K562 (cell line): ENCODE data around the gene DAPK3. TPM values are rescaled to one million over a fixed set of nuclear protein-coding genes. Genes with fewer than 3 reads are reported as not detected.

Experiments used
- BRF2 ChIP-seq: IDR thresholded peaks from 3 replicates; pipeline ENCODE4 v1.6.1; 2011; ENCODE audit warnings: borderline replicate concordance, mild to moderate bottlenecking; ENCODE audit not compliant: insufficient read length, insufficient read depth
- CLOCK ChIP-seq: fragments of 250-450 bp; sonication (Bioruptor Pico); IDR thresholded peaks from 2 replicates; pipeline ENCODE4 v1.4.0; 2020; ENCODE audit warnings: mild to moderate bottlenecking, moderate library complexity, borderline replicate concordance
- CREB3L1 ChIP-seq: fragments of 450-650 bp; IDR thresholded peaks from 2 replicates; pipeline ENCODE4 v1.6.1; 2014; ENCODE audit warnings: low read depth, mild to moderate bottlenecking, moderate library complexity, borderline replicate concordance
- CTBP1 ChIP-seq: fragments of 450-650 bp; IDR thresholded peaks from 2 replicates; pipeline ENCODE4 v1.6.1; 2016; ENCODE audit warnings: borderline replicate concordance
- FOXA3 ChIP-seq, 2 experiments: fragments of 450-650 bp in 1 of 2; sonication (generic) in 1 of 2; formaldehyde crosslinking; IDR thresholded peaks in 1 of 2; conservative IDR thresholded peaks in 1 of 2; 2 replicates each; pipeline versions ENCODE4 v1.4.0 to v1.8.0; 2020 to 2022; ENCODE audit warnings: mild to moderate bottlenecking in 2 of 2, missing genetic modification reagents in 1 of 2
- HIVEP1 ChIP-seq: fragments of 250-450 bp; sonication (Bioruptor Pico); IDR thresholded peaks from 2 replicates; pipeline ENCODE4 v1.4.0; 2020; ENCODE audit warnings: mild to moderate bottlenecking
- KLF1 ChIP-seq: fragments of 450-650 bp; IDR thresholded peaks from 2 replicates; pipeline ENCODE4 v1.6.1; 2016; ENCODE audit warnings: missing genetic modification characterization, missing compliant biosample characterization
- MXI1 ChIP-seq: IDR thresholded peaks from 2 replicates; pipeline ENCODE4 v1.6.1; 2011; ENCODE audit warnings: low read depth, mild to moderate bottlenecking, improper control_type of control experiment, low read length
- NFE2L1 ChIP-seq: fragments of 450-650 bp; IDR thresholded peaks from 2 replicates; pipeline ENCODE4 v1.6.1; 2016; ENCODE audit warnings: missing genetic modification characterization, low read depth, mild to moderate bottlenecking, missing compliant biosample characterization, moderate library complexity, borderline replicate concordance
- PHB2 ChIP-seq: fragments of 450-650 bp; IDR thresholded peaks from 2 replicates; pipeline ENCODE4 v1.6.1; 2017; ENCODE audit warnings: low read depth
- RBM25 ChIP-seq: fragments of 200-400 bp; formaldehyde crosslinking; IDR thresholded peaks from 2 replicates; pipeline ENCODE4 v1.6.1; 2018; ENCODE audit warnings: low read length, low read depth, moderate library complexity; ENCODE audit not compliant: severe bottlenecking
- RHOXF2B ChIP-seq: fragments of 250-450 bp; sonication (Bioruptor Pico); conservative IDR thresholded peaks from 2 replicates; pipeline ENCODE4 v1.5.1; 2021
- SAFB ChIP-seq: fragments of 200-400 bp; formaldehyde crosslinking; IDR thresholded peaks from 2 replicates; pipeline ENCODE4 v1.6.1; 2017; ENCODE audit warnings: low read depth, low read length, borderline replicate concordance
- TCF7L2 ChIP-seq: fragments of 150-350 bp; IDR thresholded peaks from 2 replicates; pipeline ENCODE4 v1.6.1; 2016; ENCODE audit warnings: low read depth, mild to moderate bottlenecking, low read length, moderate library complexity
- UBTF ChIP-seq, 2 experiments: IDR thresholded peaks; 2 replicates each; pipeline ENCODE4 v1.6.1; 2012; ENCODE audit warnings: improper control_type of control experiment in 2 of 2, low read depth in 2 of 2, low read length in 2 of 2, borderline replicate concordance in 1 of 2
- ZC3H11A ChIP-seq: IDR thresholded peaks from 2 replicates; pipeline ENCODE4 v1.6.1; 2012; ENCODE audit warnings: low read depth, low read length, improper control_type of control experiment
- ZNF143 ChIP-seq: sonication (generic); formaldehyde crosslinking; IDR thresholded peaks from 2 replicates; pipeline ENCODE4 v1.9.0; 2022; ENCODE audit warnings: mild to moderate bottlenecking, missing genetic modification reagents
- ZNF668 ChIP-seq: fragments of 250-450 bp; sonication (Bioruptor Pico); IDR thresholded peaks from 2 replicates; pipeline ENCODE4 v1.8.0; 2022; ENCODE audit warnings: mild to moderate bottlenecking, inconsistent platforms
- ZNF785 ChIP-seq: fragments of 250-450 bp; sonication (Bioruptor Pico); IDR thresholded peaks from 2 replicates; pipeline ENCODE4 v1.4.0; 2020; ENCODE audit warnings: mild to moderate bottlenecking
- polyA plus RNA-seq, 8 experiments: library from polyadenylated mRNA; depleted of rRNA in 4 of 8; stranded (reverse) in 5 of 8; unstranded in 3 of 8; fragments of >200 nt; fragmentation: Nextera tagmentation in 2 of 8; fragmentation: Illumina TruSeq in 1 of 8; extraction: Ambion mirVana in 2 of 8; extraction: Trizol in 1 of 8; gene quantifications; 2 replicates each; pipeline versions ENCODE4 v1.2.1 to v1.2.3, GENCODE V29; 2011 to 2014; ENCODE audit warnings: inconsistent platforms in 1 of 8, missing spikeins in 1 of 8
- total RNA-seq, 7 experiments: library from RNA; depleted of rRNA in 6 of 7; stranded (reverse); fragments of >200 nt in 6 of 7; fragmentation: Illumina TruSeq in 2 of 7; extraction: Trizol in 2 of 7; gene quantifications; 2 replicates each; pipeline versions ENCODE4 v1.2.1 to v1.2.3, GENCODE V29; 2011 to 2021; ENCODE audit warnings: low replicate concordance in 1 of 7

The DAPK3 gene
- total and polyA plus RNA-seq, 9 of the 15 experiments (the other 6 are each of a cell fraction or from before 2014, with no cell fraction given): 0.14 to 63.4 (median 25.0) TPM

GRCh38 chr19:3914199-3914598, 56.7 kb downstream of the DAPK3 start (continued):
- TF ChIP-seq PHB2 (no peak), RBM25 (peak; percentile 70), BRF2 (no peak), RHOXF2B (CRISPR knock-in tag) (no peak), MXI1 (no peak), HIVEP1 (CRISPR knock-in tag) (no peak), SAFB (no peak), FOXA3 (CRISPR knock-in tag; conservative IDR thresholded peaks at IDR 0.05 in 1 of 2, IDR thresholded peaks at IDR 0.05 in 1 of 2) (no peak), CREB3L1 (peak; percentile 73; the same call in 1 of the 2 replicates), ZNF785 (CRISPR knock-in tag) (no peak), CTBP1 (no peak), TCF7L2 (no peak), UBTF (IDR thresholded peaks at IDR 0.05; ENCODE audit: borderline replicate concordance in 1 of 2, low read depth in 2 of 2, low read length in 2 of 2) (no peak), NFE2L1 (no peak), KLF1 (tag) (no peak), CLOCK (no peak), ZNF143 (peak; percentile 48; the same call in 1 of the 2 replicates), ZC3H11A (no peak), ZNF668 (no peak)
